Activated CD8-positive, alpha-beta memory T cell treated with anti-CD3 and anti-CD28 coated beads, Interleukin-2, amount 50 U/mL, for 24 hours (primary cell): ENCODE data around the gene SAMD4A.

Source experiments
- DNase-seq: peaks from one replicate; pipeline ENCODE4 v3.0.0-alpha.2; 2020; ENCODE audit errors: extremely low read depth

The SAMD4A gene

DNA sequence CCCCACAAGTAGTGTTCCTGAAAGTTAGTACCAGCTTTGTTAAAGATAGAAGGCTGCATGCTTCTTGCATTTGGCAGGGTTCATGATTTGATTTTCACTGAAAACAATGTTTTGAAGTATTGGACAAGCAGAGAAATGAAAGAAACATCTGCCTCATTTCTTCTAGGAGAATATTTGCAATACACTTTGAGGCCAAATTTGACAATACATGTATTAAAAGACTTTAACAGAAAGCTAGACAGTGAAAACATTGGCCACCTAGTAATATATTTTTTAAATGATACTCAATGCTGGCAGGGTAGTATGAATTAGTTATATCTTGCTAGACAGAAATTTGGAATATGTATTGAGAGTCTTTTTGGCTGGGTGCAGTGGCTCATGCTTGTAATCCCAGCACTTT lies 267.2 kb downstream of the SAMD4A start:
- no peak for DNase-seq

DNA sequence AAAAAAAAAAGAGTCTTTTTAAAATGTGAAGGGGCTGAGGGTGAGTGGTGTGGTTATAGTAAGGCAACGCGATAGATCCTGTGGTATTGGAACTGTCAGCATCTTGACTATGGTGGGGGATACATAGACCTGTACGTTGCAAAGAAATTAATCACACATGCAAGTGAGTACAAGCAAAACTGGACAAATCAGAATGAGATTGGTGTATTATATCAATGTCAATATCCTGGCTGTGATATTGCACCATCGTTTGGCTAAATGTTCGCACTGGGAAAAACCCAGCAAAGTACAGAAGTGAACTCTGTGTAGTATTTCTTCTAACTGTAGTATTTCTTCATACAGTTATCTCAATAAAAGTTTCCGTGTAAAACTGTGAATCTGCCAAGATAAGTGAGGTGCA lies 267.8 kb downstream of the SAMD4A start:
- no peak for DNase-seq

DNA sequence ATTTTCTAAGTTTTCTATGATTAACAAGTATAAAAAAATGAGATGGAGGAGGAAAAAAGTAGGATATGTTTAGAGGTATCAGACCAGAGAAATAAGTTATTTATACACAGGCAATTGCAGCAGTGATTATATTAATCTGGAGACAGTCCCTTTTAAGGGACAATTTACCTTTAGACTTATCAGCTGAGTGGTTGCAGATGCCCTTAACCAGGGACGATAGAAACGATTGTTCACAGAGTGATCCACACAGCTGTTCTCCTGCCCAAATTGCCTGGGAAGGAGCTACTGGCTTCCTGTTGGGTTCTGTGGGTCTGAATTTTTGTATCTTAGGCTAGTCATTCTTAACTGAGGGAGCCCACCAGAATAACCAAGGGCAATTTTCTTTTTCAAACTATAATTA lies 269.3 kb downstream of the SAMD4A start:
- no peak for DNase-seq

DNA sequence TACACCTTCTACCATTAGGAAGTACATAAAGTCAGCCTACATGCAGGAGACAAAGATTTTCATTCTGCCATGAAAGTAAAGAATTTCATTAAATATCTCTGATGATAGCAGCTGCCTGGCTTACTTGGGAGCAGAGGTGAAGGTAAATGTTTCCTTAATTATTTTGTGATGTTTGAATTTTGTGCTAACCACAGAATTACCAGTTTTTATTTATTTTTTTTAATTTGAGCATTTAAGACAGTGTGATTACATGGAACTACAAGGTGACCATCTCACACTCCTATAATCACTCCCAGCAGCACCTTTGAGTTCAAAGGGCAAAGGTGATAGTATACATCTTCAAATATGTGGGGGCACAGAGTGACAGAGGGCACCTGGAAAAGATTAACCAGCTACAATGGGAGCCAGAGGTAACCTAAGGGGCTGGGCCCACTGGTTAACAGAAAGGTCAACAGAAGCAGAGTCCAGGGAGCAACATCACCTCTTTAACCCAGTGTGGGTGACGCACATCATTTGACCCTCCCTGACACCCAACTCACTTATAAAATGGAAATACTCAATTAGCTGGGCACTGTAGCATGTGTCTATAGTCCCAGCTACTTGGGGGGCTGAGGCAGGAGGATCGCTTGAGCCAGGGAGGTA lies 270.7 kb downstream of the SAMD4A start:
- DNase-seq = no peak

DNA sequence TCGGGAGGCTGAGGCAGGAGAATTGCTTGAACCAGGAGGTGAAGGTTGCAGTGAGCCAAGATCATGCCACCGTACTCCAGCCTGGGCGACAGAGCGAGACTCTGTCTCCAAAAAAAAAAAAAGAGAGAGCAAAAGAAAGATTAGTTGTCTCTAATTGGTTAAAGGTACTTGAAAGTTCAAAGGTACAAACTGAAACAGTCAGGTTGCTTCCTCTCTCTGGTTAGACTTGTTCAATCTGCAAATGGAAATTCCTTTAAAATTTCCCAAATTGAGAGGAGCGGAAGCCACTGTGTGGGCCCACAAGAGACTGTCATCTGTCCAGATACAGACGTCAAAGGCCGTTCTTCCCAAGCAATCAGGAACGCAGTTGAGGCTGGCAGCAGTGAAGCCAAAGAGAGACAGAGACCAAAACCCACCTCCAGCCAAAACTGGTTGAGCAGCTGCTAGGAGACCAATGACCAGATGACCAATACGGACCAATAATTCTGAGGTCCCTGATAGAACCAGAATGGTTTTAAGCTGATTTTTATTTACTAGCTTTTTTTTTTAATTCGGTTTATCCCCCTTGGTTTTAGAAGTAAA lies 272.1 kb downstream of the SAMD4A start:
- no peak for DNase-seq

DNA sequence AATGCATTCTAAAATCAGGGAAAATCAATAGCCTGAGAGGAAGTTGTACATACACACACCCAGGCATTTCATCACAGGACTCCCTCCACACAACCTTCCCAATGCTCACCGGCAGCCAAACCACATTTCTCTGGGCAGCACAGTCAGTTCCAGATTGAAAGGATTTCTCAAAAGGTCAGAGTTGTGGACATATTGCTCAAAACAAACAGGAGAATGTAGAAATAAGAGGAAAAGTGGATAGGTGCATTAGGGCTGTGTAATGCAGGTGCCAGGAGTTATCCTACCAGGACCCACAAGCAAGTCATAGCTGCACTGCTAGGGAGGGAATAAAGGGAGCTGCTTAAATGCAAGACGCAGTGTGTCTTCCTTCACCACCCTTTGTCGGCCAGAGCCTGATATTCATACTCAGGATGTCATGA lies 272.8 kb downstream of the SAMD4A start:
- no peak for DNase-seq

DNA sequence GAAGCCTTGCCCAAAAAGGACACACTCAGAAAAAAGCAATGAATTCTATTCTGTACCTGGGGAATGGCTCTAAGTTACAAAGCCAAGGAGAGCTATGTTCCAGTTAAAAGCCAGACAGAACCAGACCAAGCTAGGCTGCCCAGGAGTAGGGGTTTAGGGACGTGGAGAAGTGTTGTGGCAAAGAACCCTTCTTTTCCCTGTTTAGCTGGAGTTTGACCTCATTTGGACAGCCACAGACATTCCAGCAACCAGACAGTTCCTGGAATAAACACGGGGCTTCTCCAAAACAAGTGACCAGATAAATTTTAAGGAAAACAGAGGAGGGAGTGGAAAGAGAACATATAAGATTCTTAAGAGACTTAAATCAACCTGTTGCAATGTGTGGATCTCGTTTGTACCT lies 273.4 kb downstream of the SAMD4A start:
- no peak for DNase-seq

DNA sequence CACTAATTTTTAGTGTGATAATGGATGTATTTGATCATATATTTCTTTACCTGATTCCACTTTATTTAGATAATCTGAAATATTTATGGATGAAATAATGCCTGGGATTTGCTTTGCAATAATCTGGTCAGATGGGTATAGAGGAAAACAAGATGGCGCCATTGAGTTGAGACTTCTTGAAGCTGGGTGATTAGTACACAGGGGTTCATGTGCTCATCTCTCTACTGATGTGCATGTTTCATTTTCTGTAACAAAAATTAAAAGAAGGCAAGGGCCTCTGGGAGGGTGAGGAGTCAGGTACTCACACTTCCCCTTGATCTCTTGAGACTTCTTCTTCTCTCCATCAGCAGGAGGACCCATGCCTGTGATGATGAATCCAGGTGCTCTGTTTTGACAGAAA lies 273.9 kb downstream of the SAMD4A start:
- no peak for DNase-seq
